Epithelial cell of esophagus (primary cell): ENCODE data around the gene TWSG1.

ENCODE experiments used
- DNase-seq: peaks from one replicate; pipeline ENCODE4 v3.0.0; 2010; ENCODE audit warnings: low read depth
- H3K4me3 ChIP-seq: 2 replicates; pipeline ENCODE4 v1.5.1; 2011; ENCODE audit warnings: mild to moderate bottlenecking, low read length, control low read depth
- CTCF ChIP-seq: IDR thresholded peaks from 2 replicates; pipeline ENCODE4 v1.5.1; 2011; ENCODE audit warnings: low read depth, mild to moderate bottlenecking, low read length, control low read depth, inconsistent platforms; ENCODE audit not compliant: insufficient read depth; ENCODE audit errors: missing control alignments

The TWSG1 gene

GRCh38 chr18:9334329-9334972, at the start of gene TWSG1:
Gene TWSG1 (plus strand): TSS chr18:9334773. CDS start chr18:9337230, 2,457 bp downstream.
- peak within 1 kb of the TSS; percentile 60 for H3K4me3 ChIP-seq
- peak; percentile 42 for TF ChIP-seq CTCF
- DNase-seq = peak; percentile 94

GRCh38 chr18:9285604-9286003, 49.0 kb upstream of the TWSG1 start:
- no peak for TF ChIP-seq CTCF
- H3K4me3 ChIP-seq = no peak overlapping the region
- DNase-seq = peak; percentile 77

- no peak overlapping the region for H3K4me3 ChIP-seq
- DNase-seq = peak; percentile 47
- no peak for TF ChIP-seq CTCF
Observed at GRCh38 chr18:9287036-9287435, 47.5 kb upstream of the TWSG1 start.

GRCh38 chr18:9289698-9290097, 44.9 kb upstream of the TWSG1 start:
- DNase-seq = no peak
- H3K4me3 ChIP-seq = no peak overlapping the region
- TF ChIP-seq CTCF = no peak

GRCh38 chr18:9290156-9290555, 44.4 kb upstream of the TWSG1 start:
- no peak for TF ChIP-seq CTCF
- H3K4me3 ChIP-seq = no peak overlapping the region
- peak; percentile 42 for DNase-seq

GRCh38 chr18:9292047-9292446, 42.5 kb upstream of the TWSG1 start:
- no peak for TF ChIP-seq CTCF
- H3K4me3 ChIP-seq = no peak overlapping the region
- DNase-seq = no peak

GRCh38 chr18:9293948-9294347, 40.6 kb upstream of the TWSG1 start:
- no peak overlapping the region for H3K4me3 ChIP-seq
- TF ChIP-seq CTCF = no peak
- no peak for DNase-seq
